ENCODE data around the gene ADK.

- TF ChIP-seq CTCF (IDR thresholded peaks at IDR 0.05 in 8 of 11, conservative IDR thresholded peaks at IDR 0.05 in 3 of 11), result no peak
- TF ChIP-seq POLR2A (IDR thresholded peaks at IDR 0.05), result no peak
These were observed 436.3 kb downstream of the ADK start for GRCh38 chr10:74587109-74587854.
